NCI-H1930 (cell line): ENCODE data around the gene FGF12.
A peak's percentile ranks its signal among the peaks of the same experiment; 100 is the strongest.
"Not testable (repeated sequence)": the region's sequence is repeated elsewhere in the genome, so short reads cannot be mapped to it uniquely, and the experiment has no call there.

Experiments
- DNase-seq, 2 experiments: peaks; one replicate each; lab custom pipeline; 2025; lab: John Stamatoyannopoulos, UW

The FGF12 gene

DNA sequence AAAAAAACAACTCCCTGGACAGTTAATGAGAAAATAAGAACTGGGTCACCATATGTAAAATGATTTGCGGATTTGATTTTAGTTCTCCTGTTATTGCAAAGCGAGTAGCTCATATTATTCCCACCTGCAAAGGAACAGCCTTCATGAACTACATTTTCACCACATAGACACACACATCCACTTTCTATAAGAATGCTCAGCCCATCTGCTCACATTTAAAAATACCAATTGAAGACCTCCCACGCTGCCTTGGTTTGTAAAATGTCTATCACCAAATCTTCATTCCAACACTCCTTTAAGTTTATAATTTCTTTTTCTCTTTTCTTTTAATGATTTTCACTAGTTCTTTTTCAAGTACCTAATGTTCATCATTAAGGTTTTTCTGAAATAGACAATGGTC is 148.6 kb downstream of the FGF12 start:
- no peak for DNase-seq

DNA sequence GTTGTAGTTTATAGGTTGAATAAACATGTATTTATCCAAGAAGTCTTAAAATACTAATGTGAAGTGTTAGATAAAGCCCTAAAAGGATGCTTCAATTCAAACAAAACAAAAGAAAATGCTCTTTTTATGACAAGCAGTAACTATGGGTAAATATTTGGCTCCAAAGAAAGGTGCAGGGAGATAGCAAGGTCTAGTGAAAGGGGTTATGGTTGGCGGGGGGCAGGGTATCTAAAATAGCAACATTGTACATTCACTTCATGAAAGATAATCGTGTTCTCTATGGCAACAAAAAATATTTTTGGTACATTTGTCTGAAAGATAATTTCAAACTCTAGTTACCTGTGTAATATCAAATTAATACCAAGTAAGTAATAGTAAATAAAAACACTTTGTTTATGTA is 149.5 kb downstream of the FGF12 start:
- DNase-seq, result no peak

DNA sequence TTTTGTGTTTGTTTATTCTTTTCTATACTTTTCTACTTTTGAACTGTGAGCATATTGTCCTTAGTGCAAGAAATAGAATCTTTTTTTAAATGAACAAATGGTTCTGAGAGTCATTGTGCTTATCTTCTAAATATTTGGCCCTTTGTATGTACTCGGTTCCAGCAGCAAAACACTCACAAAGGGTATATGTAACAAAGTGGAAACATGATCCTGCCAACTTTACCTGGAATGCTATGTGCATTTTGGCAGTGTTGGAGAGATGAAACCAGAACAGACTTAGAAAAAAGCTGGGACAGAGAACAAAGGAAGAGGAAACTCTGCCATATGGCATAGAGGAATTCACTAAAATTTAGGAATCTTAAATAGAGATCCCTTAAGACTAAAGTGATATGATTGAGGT is 150.1 kb downstream of the FGF12 start:
- no peak for DNase-seq

DNA sequence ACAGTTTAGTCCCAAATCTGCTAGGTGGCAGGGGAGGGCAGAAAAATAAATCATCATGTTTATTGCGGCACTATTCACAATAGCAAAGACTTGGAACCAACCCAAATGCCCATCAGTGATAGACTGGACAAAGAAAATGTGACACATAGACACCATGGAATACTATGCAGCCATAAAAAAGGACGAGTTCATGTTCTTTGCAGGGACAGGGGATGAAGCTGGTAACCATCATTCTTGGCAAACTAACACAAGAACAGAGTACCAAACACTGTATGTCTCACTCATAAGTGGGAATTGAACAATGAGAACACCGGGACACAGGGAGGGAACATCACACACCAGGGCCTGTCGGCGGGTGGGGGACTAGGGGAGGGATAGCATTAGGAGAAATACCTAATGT is 150.6 kb downstream of the FGF12 start:
- not testable (repeated sequence) for DNase-seq

DNA sequence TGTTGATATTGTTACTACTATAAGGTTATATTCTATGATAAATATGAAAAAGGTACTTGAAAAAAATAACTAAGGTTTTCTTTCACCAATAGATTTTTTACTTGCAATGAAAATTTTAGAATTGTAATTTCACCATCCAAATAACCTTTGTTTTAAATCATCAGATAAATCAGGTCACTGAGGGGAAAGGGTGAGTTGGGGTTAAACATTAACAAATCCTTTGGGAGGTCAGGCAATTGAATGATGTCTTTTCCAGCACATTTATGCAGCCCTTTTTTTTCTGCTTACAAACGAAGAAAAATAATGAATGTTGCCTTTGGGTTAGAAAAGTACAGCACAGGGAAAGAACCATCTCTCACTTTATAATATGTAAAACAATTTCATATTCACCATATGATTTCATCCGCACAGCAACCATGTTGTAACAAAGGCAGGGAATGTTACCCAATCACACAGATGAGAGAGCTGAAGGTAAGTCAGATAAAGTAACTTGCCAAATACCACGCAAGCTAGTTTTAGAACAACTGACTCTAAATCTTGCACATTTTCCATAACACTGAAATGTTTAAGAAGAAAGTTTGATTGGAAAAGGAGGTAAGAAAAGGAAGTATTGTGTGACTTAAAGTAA is 151.3 kb downstream of the FGF12 start:
- DNase-seq, result no peak

DNA sequence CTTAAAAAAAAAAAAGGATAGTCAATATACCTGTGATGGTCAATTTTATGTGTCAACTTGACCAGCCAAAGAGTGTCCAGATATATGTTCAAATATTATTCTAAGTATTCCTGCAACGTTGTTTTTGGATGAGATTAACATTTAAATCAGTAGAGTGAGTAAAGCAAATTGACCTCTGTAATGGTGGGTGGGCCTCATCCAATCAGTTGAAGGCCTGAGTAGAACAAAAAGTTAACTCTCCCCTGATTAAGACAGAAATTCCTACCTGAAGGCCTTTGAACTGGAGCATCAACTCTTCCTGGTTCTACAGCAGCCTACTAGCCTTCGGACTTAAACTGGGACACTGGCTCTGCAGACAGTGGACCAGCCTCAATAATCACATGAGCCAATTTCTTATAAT is 154.1 kb downstream of the FGF12 start:
- no peak for DNase-seq

DNA sequence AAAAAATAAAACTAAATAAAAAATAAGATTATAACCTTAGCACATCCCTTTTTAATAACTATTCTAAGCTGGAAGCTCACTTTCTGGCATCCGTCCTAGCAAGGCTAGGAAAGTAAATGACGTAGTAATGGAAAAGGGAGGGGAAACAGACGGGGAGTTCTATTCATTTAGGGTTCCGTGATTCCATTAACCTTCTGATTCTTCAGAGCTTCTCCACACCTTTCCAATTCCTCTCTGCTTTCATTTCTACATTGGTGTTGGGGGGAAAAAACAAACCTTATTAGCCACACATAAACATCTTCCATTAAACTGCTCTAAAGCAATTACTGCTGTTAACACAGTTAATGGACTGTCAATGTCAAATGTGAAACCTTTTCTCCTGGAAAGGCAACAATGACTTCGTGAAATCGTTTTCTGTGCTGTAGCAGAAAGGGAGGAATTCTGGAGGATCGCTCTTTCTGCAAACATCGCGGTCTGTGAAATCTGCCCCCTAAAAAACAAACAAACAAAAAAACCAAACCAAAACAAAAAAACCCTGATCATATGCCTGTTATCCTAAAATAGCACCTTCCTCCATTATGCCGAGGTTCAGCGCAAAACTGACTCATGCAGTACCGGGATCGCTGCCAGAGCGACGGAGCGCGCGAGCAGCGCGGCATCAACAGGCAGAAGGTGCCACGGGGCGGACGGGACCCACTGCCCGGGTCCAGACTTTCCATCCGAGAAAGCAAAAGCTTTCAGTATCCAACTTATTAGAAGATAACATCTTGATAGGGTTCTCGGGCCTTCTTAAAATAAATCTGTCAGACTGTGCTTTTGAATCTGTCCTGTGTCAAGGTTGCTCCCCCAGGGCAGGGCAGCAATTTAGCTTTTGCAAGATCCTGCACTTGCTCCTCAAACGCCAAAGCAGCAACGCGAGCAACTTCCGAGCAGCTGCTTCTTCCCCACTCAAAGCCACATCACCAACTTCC is 156.2 kb downstream of the FGF12 start:
- DNase-seq, result peak; percentile 1 to 11

DNA sequence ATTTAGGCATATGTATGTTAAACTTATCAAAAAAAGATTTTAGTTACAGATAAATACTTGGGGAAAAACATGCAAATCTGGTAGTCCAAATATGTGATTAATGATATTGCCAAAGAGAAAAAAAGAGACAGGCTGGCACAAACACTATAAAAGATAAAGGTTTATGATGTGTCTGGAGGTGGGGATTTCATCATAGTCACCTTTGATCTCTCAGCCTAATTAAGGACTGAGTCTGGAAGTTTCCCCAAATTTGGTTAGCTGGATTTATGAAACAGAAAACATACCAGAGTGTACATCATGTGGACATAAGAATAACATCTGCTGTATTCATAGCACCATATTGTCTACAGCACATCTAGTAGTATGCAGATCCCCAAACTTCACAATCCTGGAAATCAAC is 157.0 kb downstream of the FGF12 start:
- no peak for DNase-seq

DNA sequence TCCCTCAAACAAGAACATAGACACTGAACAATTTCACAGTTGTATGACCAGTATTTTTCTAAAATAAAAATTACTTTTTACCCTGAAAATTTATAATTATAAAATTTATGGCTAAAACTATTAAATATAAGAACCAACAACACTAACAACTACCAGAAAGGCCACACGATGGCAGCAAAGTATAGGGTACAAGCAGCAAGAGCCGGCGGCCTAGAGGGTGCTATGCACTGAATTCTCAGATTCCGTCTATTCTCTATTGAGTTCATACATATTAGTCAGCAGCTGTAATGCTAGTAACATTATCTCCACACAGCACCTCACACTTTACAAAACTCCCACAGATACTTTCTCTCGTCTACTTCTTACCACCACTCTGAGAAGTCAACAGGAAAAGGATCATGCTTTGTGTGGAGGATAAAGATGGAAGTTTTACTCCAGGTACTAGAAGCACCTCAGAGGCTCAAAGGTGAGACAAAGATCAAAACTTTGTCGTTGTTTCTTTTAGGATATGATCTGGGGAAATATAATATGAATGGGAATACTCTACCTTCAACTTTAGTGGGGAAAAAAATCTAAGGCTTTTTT is 160.5 kb downstream of the FGF12 start:
- DNase-seq, result peak; percentile 7 to 52

DNA sequence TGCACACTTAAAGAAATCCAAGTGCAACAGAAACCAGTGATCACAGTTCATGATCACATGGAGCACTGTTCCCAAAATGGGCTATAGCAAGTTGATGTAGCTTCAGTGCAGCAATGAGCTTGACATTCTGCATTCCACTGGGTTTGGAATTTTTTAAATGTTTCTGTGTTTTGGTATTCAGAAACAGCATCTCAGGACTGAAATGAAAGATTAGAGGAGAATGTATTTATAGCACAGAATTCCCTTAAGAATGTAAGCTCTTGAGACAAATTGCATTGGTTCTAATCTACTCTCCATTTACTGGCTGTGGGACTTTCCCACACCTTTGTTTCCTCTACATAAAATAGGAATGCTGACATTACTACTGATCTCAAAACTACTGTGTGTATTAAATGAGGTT is 162.7 kb downstream of the FGF12 start:
- DNase-seq, result no peak

DNA sequence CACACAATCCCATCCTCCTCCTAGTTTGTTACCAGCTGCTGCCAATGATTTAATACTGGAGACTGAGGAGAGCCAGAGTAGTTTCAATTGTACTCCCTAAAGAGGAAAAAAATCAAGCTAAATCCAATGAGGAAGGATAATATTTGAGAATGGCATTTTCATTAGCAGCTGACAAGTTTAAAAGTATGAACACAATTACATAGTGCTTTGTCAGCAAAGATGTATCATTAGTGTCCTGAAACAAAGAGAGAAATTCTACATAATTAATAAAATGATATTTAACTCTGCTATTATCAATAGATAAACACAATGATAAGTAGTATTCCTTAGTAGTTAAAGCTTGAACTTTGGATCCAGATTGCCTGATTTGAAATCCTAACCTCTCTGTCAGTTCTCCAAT is 163.9 kb downstream of the FGF12 start:
- no peak for DNase-seq

DNA sequence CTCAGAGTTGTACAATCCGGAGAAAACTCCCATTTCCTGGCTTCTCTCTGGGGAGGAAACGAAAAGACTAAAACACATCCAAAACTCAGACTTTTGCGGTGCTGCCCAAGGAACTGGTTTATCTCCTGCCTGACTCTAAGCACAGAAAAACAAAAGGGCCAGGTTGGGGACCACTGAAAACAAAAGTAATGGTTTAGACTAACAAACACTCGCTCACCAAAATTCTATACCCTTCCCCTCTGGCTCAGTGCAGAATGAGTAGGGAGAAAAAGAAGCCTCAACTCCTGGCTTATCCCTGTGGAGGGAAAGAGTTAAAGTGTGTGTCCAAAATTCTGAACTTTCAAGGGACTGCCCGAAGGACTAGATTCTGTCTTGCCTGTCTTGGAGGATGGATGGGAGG is 173.6 kb downstream of the FGF12 start:
- no peak for DNase-seq

DNA sequence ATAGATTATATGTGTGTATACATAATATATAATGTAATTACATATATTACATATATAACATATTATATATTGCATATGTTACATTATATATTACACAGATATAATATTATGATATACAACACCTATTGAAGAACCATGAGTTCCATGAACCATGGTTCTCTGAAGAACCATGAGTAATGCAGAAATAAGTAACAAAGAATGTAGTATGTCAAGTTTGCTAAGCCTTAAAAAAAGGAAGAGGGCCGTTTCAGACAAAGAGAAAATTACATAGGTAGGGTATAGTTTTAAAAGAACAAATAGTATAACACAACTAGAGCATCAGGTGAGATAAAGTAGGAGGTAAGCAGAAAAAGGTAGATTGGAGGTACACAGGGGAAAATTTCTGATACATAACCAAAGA is 177.0 kb downstream of the FGF12 start:
- DNase-seq, result no peak

DNA sequence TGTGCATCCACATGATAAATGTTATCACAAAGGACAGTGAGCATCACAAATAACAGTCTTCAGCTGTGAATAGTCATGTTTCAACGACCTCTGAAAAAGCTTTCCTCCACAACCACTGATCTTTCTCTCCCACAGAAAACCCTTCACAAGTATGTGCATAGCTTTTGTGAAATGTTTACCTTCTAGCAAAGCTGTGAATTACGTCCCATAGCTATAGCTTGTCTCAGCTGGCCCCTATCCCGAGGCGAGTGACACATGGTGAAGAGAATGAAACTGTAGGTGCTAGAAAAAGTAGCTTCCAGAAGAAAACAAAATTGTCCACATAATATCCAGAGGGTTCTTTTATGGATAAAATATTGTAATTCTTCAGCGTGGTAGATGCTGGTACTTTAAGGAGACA is 182.0 kb downstream of the FGF12 start:
- DNase-seq, result no peak

DNA sequence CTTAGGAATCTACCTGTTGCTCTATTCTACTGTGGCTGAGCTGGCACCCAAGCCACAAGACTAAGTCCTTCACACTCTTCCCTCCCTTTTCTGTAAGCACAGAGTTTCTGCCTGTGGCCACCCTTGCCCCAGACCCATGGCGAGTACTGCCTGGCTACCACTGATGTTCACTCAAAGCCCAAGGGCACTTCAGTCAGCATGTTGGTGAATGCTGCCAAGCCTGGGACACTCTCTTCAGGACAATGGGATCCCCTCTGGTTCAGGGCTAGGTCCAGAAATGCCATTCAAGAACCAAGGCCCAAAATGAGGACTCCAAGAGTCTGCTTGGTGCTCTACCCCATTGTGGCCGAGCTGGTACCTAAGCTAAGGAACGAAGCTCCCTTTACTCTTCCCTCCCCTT is 184.2 kb downstream of the FGF12 start:
- no peak for DNase-seq

DNA sequence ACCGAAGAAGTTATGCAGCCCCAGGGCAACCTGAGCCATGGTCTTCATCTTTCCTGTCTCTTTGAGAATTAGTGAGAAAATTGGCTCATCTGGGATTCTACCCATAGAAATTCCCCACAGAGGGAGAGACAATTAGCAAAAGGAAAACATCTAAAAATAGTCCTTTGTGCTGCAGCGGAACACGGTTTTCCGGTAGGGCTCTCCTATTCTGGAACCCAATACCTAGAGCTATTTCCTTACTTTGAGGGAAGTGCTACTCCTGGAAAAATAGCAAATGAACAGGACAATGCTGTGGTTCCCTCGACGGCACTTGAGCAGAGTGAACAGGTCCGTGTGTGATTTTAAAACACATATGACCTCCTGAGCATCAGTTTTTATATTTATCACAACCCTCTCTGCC is 210.5 kb downstream of the FGF12 start:
- no peak for DNase-seq

DNA sequence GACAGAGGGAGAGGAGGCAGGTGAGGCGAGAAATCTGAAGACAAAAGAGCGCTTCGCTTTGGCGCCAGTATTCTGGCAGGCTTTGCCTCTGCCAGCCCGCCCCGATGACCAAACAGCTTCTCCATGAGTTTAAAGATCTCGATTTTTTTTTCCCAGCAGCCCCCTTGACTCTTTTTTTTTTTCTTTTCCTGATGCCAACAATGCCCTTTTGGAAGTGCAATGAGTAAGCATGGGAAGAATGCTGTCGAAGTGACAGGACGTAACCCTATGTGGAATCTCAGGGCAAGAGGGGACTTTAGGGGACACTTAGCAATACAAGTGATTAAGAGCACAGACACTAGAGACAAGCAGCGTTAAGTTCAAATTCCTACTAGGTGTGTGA is 211.7 kb downstream of the FGF12 start:
- peak in 1 of 2 experiments; percentile 11 for DNase-seq

DNA sequence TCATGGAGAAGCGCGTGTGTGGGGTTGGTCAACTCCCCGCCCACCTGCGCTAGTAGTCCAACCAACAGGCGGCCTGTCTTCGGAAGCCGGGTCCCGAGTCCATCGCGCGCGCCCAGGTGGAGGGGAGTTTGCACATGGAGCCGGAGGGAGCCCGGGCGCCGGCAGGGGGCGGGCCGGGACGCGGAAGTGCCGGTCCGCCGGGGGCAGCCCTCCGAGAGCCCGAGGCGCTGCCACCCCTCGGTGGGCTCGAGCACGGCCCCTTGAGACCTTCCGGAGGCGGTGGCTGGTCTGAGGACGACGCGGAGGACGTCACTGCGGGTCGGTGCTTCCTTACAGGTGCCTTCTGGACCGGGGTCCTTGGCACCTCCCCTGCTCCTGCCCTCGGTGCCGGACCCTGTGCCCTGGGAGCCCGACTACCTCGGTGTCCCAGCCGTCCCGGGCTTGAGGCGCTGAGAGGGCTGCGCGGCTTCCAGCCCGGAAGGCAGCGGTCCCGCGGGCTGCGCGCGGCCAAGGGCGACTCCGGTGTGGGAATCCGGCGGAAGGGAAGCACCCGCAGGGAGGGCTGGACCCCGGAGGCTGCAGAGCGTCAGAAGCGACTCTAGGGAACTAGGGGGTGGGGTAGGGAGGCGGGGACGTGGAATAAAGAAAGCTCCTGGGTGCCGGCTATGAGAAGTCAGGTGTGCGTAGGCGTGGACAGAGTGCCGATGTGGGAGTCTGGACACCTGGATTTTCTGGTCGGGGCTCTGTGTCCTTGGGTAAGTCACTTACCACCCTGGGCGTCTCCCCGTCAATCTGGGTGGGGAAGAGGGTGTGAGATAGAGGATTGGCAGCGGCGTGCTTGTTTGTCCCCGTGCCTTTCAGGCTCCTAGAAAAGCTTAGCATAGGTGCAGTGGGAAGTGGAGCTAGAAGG is 212.3 kb downstream of the FGF12 start:
- peak; percentile 89 to 90 for DNase-seq

DNA sequence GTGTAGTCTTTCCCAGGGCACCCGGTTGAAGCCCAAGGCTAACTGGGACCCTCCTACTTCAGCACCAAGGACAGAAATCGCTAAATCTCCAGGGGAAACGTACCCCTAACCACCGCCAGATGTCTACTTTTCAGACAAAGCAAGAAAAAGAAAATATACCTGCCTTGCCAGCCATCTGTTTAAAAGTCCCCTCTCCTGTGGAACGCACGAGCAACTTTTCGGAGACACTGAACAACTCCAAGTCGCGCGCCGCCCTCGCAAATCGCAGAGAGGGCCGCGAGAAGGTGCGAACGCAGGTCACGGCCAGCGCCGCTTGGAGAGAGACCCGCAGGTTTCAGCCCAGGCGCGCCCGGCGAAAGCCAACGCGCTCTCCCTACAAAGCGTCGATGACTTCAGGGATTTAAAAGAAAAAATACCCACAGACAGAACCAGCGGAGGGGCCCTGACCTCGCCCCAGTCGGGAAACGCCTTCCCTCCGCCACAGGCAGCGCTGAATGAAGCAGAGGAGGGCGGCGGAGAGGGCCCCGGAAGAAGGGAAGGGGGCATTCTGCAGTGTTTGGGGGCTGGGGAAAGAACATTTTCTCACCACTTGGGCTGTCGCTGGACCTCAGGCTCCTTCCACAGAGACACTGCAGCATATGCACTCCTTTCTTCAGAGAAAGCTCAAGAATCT is 213.1 kb downstream of the FGF12 start:
- peak; percentile 20 to 50 for DNase-seq

DNA sequence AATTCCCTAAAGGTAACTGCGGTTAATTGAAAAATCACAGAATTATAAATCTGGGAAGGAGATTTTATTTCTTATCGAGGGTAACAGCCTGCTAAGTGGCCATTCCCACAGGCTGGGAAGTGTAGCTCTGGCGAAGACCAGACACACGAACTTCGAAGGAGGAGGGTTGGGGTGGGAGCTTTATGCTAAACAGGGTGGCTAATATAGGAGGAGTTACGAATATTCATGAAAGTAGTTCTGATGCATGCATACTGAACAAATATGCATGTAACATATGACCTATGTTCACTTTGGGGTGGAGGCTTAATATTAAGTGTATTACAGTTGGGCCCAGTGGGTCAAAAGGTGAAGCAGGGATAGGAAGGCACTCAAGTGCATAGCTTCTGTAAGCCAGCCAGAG is 221.6 kb downstream of the FGF12 start:
- no peak for DNase-seq

DNA sequence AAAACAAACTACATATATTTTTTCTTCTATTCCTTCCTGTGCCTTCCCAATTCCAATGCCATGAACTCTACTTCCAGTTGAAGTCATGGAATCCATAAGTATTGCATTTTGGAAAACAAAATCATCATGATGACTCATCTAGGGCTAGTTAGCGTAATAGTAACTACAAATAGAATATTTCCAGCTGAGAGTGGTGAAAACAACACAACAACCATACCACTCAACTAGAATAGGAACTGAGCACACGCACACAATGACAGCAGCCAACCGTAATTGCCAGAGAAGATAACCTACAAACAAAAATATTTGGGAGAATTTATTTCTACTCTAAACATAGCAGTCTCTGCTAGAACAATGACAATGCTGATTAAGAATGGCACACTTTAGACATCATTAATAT is 225.9 kb downstream of the FGF12 start:
- DNase-seq, result no peak
